ENCODE data around the gene ILF3.
"Not testable (repeated sequence)": the region's sequence is repeated elsewhere in the genome, so short reads cannot be mapped to it uniquely, and the experiment has no call there.

The ILF3 gene

DNA sequence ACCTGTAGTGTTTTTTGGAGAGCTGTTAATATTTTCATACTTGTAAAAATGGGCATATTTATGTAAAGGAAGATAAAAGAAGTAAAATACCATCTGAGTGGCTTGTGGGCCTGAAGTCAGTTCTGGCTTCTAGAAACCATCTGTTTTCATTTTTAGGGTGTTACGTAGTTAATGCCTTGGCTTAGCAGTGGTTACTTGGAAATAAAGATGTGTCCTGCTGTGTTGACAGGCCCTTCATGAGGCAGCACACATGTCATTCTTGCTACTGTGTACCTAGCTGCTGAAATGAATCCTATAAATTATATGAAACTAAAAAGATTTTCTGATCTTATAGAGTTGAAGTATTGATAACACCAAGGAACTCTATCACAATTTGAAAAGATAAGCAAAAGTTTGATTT, 16.0 kb downstream of the ILF3 start:
- Histone ChIP-seq H3K4me3 (no peak overlapping the region), H3K27ac (no peak overlapping the region)

GRCh38 chr19:10670876-10671804, 17.0 kb downstream of the ILF3 start:
- Histone ChIP-seq H3K27ac (no peak overlapping the region), H3K4me3 (no peak overlapping the region)

- not testable (repeated sequence) for H3K4me3 ChIP-seq, H3K27ac ChIP-seq
These were observed 17.8 kb downstream of the ILF3 start for GRCh38 chr19:10671922-10672321.

- not testable (repeated sequence) for H3K4me3 ChIP-seq, H3K27ac ChIP-seq
These were observed 21.1 kb downstream of the ILF3 start for GRCh38 chr19:10675214-10675613.

- no peak overlapping the region for H3K4me3 ChIP-seq
- H3K27ac ChIP-seq, result no peak overlapping the region
These were observed 23.6 kb downstream of the ILF3 start for GRCh38 chr19:10677751-10678150.

GRCh38 chr19:10678813-10679212, 24.7 kb downstream of the ILF3 start:
- Histone ChIP-seq H3K4me3 (no peak overlapping the region), H3K27ac (no peak overlapping the region)

- Histone ChIP-seq H3K4me3 (no peak overlapping the region), H3K27ac (no peak overlapping the region)
These were observed 25.6 kb downstream of the ILF3 start for GRCh38 chr19:10679743-10680142.

GRCh38 chr19:10680545-10681135, 26.5 kb downstream of the ILF3 start:
- Histone ChIP-seq H3K4me3 (no peak overlapping the region), H3K27ac (no peak overlapping the region)

DNA sequence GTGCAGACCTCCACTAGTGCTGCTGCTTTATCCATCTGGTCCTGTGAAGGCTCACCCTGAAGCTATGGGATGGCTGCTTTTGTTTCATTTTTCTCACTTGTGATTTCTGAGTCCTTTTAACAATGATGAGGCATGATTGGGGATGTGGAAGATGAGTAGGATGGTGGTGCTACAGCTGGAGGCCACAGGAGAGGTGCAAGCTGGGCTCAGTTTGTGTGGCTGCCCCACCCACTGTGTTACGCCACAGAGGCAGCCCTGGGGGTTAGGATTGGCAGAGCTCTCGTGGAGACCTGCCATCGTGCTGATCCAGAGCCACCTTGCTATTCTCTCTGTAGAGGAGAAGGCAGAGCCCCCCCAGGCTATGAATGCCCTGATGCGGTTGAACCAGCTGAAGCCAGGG, 27.5 kb downstream of the ILF3 start:
- no peak overlapping the region for H3K4me3 ChIP-seq
- H3K27ac ChIP-seq, result no peak overlapping the region

DNA sequence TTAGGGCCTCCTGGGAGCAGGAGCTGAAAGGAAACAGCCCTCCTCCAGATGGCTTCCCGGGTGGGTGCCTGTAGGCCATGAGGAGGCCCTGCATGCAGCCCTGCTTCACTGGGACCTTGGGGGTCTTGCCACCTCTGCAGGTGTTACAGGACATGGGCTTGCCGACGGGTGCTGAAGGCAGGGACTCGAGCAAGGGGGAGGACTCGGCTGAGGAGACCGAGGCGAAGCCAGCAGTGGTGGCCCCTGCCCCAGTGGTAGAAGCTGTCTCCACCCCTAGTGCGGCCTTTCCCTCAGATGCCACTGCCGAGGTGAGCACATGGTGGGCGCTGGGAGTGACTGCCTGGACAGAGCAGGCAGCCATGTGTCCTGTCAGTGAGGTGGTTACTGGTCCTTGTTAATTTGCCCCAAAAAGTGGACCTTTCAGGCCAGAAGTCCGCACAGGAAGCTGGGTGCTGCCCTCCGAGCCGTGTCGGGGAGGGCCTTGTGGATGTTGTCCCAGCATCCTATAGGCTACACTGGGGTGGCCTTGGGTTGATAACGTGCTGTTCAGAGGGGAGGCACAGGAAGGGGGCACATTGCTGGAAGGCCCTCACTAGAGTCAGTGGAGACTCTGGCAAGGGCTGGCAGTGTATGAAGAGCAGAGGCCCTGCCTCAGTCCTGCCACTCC, 28.4 kb downstream of the ILF3 start:
- Histone ChIP-seq H3K4me3 (no peak overlapping the region), H3K27ac (no peak overlapping the region)

DNA sequence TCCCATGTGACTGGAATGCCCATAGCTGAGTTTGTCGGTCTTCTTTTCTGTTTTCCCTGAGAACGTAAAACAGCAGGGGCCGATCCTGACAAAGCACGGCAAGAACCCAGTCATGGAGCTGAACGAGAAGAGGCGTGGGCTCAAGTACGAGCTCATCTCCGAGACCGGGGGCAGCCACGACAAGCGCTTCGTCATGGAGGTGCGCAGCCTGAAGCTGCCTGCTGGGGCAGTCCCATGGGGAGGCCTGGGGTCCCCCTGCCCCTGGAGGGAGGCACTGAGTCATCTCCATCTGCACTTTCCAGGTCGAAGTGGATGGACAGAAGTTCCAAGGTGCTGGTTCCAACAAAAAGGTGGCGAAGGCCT, 28.9 kb downstream of the ILF3 start:
- H3K4me3 ChIP-seq, result no peak overlapping the region
- no peak overlapping the region for H3K27ac ChIP-seq

DNA sequence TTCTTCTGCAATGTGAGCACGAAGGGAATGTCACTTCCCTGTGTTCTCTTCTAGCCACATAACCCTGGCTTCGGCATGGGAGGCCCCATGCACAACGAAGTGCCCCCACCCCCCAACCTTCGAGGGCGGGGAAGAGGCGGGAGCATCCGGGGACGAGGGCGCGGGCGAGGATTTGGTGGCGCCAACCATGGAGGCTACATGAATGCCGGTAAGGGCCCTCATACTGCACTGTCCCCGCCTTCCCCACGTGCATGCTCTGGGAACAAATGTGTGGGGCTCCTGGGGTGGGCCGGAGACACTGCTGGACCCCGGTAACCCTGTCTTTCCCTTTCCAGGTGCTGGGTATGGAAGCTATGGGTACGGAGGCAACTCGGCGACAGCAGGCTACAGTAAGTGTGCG, 29.4 kb downstream of the ILF3 start:
- H3K4me3 ChIP-seq, result no peak overlapping the region
- no peak overlapping the region for H3K27ac ChIP-seq

DNA sequence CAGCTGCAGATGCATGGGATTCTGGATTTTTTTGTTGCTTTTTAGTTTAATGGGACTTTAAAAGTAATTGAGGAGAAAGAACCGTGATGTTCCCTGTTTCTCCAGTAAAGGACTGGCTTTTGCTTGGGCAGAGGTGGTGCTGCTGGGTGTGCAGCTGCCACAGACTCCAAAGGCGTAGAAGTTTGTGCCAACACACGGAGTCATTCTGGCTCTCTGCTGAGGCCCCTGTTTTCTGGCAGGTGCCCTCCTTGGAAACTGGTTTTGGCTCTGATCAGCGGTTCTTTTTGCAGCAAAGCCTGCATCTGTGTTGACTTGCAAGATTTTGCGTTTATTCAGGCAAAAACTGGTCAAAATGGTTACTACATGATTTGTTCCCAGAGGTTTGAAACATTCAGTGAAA, 31.1 kb downstream of the ILF3 start:
- H3K27ac ChIP-seq, result no peak overlapping the region
- no peak overlapping the region for H3K4me3 ChIP-seq

DNA sequence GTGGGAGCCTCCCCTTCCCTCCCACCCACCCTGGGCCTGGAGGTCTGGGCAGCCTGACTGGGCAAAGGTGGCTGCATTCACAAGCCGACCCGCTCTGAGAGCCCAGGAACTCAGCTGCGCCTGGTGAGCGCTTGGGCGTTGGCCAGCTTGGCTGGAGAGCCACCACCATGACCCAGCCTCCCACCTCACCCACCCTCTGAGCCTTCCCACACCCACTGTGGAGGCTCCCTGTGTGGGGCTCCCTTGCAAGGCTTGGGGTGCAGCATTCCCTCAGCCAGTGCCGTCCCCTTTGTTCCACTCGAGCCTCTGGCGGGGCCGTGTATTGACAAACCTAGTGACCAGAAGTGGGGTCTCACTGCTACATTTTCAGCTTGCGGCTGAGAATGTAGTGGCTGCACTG, 32.0 kb downstream of the ILF3 start:
- Histone ChIP-seq H3K27ac (peak overlapping the region in 3 of 21 experiments; percentile 0 to 28 (median 27)), H3K4me3 (no peak overlapping the region)

GRCh38 chr19:10686661-10687517, 32.7 kb downstream of the ILF3 start:
- H3K27ac ChIP-seq, result peak overlapping the region in 4 of 21 experiments; percentile 0 to 40 (median 32)
- no peak overlapping the region for H3K4me3 ChIP-seq

DNA sequence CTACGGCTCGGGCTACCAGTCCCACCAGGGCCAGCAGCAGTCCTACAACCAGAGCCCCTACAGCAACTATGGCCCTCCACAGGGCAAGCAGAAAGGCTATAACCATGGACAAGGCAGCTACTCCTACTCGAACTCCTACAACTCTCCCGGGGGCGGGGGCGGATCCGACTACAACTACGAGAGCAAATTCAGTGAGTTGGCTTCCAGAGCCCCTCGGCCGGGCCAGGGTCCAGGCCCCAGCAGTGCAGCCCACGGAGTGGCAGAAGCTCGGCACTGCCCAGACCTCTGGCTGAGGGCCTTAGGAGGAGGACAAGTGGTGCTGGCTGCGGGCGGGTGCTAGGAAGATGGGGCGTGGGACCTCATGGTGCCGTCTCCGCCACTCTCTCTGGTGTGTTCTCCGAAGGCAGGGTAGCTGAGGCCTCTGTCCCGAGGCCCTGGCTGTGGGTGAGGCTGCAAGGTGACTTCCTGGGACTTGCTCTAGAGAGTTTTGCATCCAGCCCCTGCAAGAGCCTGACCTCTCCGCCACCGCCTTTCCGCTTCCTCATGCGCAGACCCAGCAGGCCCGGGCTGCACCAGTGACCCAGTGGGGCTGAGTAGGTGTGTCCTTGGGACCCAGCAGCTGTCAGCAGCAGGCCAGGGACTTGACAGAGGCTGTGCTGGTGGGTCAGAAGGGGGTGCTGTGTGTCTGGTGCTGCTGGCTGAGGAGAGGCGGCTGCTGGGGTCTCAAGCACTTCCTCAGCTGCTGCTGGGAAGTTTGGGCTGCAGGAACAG, 33.6 kb downstream of the ILF3 start:
- H3K4me3 ChIP-seq, result no peak overlapping the region
- peak overlapping the region in 1 of 21 experiments; percentile 0 for H3K27ac ChIP-seq

DNA sequence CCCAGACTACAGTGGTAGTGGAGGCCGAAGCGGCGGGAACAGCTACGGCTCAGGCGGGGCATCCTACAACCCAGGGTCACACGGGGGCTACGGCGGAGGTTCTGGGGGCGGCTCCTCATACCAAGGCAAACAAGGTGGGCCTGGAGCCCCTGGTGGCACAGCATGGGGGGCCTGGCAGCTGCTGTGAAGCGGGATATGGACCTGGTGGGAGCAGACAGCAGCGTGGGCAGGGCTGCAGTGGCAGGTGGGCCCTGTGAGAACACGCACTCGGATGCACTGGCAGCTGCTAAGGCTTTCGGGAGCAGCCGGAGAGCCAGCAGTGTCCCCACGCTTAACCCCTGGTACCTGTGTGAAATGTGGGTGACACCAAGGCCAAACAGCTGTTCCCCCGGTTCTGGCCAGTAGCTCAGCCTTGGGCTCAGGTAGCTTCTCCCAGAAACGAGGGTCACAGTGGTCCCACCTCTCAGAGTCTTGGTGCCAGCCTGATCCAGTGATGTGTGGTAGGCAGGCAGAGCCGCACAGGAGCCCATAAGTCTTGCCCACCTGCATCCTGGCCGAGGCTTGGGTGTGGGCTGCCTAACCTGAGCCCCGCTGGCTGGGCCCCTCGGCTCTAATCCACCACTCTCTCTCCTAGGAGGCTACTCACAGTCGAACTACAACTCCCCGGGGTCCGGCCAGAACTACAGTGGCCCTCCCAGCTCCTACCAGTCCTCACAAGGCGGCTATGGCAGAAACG, 34.6 kb downstream of the ILF3 start:
- no peak overlapping the region for H3K27ac ChIP-seq
- H3K4me3 ChIP-seq, result no peak overlapping the region

- H3K27ac ChIP-seq, result no peak overlapping the region
- no peak overlapping the region for H3K4me3 ChIP-seq
These were observed 36.2 kb downstream of the ILF3 start for GRCh38 chr19:10690341-10690781.

Data from skin epidermis (tissue), 12 donors.